ENCODE data around the gene NKX1-1.
"Not testable (repeated sequence)": the region's sequence is repeated elsewhere in the genome, so short reads cannot be mapped to it uniquely, and the experiment has no call there.

NKX1-1 gene

GRCh38 chr4:1383728-1384591, 22.3 kb downstream of the NKX1-1 start:
- DNase-seq, result no peak

DNA sequence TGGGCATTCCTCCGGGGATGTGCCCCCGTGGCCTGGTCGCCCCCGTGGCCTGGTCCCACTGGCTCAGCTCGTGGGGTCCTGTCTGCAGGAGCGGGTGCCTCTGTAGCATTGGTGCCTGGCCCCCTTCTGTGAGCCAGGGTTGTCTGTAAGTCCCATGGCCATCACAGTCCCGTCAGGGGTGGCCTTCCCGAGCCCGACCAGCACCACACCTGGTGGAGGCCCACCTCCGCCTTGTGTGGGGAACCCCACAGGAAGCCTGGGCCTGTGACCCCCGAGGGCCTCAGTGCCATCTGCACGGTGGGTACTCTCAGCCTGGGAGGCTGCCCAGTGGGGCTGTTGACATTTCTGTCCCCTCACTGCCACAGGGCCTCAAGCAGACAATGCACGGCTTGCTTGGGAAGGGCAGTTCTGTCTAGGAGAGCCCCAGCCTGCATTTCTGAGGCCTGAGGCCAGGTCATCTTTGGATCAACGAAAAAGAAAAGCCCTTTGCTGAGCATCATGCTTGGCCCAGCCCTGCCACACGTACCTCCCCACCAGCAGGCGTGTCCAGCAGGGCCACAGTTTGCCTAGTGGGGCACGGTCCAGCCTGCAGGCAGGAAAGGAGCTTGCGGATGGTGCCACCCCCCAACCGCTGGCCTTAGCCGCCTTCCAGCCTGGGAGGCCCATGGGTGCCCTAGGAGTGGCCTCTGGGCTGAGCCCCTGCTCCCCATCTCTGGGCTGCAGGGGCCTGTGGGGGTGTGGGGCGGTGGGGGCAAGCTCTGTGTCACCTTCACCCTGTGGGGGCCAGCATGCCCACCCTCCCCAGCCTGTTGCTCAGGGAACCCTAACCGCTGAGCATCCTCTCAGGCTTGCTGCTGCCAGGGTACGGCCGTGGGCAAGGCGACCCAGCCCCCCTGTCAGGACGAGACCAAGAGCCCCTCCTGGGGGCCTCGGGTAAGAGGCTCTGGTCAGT, 23.2 kb downstream of the NKX1-1 start:
- no peak for DNase-seq

DNA sequence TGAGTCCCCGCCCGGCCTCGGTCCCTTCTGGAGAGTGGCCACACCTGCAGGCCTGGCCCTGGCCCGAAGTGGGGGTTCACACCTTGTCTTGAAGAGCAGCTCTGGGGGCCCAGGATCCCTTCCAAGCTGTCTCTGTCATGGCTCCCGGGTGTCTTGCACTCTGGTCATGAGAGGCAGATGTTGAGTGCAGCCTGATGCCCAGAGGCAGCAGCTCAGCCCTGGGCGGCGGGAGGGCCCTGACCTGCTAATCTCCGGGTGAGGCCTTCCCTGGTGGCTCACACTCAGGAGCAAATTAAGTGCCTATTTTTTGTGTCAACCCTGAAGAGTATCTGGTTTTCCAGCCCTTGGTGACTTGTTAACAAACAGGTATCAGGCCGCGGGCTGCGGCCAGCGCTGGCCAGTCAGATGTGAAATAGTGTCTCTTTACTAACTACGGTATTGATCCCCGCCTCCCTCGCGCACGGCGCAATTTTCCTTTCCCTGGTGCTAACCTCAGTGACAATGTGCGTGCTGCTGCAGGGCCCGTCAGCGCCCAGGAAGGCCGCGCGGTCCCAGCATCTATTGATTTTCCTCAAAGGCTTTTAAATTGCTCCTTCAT, 24.2 kb downstream of the NKX1-1 start:
- no peak for DNase-seq

DNA sequence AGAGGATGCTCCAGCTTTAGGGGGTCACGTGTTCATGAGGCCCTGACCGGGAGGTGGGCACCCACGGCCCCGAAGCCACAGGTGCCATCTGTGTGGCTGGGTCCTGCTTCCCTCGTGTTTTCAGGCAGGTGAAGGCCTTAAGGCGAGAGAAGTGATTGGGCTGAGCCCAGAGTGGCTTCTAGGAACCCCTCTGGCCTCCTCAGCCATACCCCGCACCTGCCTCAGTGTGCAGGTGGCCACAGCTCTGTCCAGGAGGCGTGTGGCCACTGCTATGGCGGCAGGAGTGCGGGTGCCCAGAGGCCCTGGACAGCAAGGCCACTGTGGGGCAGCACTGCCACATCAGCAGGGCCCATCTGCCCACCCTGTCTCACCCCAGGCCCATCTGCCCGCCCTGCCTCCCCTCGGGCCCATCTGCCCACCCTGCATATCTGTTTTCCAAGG, 25.0 kb downstream of the NKX1-1 start:
- no peak for DNase-seq

GRCh38 chr4:1380368-1381151, 25.7 kb downstream of the NKX1-1 start:
- DNase-seq, result no peak

DNA sequence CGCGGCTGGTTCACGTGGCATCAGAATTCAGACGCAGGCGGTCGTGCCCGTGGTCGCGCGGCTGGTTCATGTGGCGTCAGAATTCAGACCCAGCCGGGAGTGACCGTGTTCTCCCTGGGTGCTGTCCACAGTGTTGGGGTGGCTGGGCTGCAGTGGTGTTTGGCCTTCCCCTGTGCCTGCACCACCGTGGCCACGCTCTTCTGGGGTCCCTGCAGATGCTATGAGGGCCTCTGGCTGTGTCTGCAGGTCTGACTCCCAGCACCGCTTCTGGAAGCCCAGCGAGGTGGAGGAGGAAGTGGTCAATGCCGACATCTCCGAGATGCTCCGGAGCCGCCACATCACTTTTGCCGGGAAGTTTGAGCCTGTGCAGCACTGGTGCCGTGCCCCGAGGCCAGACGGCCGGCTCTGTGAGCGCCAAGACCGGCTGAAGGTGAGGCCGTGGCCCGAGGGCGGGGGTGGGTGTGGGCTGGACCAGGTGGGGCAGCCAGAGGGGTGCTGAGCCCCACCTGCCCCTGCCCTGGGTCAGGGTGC, 26.4 kb downstream of the NKX1-1 start:
- no peak for DNase-seq

DNA sequence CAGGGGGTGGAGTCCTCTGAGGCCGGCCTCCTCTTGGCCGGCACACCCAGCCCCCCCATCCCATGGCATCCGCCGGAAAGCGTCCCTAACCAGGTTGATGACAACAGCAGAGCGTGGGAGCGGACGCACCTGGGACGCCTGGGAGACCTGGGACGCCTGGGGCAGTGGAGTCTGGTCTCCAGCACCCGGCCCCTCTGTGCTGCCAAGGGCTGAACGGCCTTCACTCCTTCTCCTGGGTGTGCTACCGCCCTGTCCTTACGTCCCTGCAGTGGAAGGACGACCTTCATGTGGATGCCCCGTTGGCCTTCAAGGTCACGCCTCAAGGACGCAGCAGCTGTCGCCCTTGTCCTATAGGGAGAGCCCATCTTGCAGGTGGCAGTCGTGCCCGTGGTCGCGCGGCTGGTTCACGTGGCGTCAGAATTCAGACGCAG, 26.9 kb downstream of the NKX1-1 start:
- no peak for DNase-seq

- DNase-seq, result no peak
Observed at GRCh38 chr4:1378559-1379231, 27.5 kb downstream of the NKX1-1 start.

- DNase-seq, result no peak
Observed at GRCh38 chr4:1377606-1378261, 28.5 kb downstream of the NKX1-1 start.

DNA sequence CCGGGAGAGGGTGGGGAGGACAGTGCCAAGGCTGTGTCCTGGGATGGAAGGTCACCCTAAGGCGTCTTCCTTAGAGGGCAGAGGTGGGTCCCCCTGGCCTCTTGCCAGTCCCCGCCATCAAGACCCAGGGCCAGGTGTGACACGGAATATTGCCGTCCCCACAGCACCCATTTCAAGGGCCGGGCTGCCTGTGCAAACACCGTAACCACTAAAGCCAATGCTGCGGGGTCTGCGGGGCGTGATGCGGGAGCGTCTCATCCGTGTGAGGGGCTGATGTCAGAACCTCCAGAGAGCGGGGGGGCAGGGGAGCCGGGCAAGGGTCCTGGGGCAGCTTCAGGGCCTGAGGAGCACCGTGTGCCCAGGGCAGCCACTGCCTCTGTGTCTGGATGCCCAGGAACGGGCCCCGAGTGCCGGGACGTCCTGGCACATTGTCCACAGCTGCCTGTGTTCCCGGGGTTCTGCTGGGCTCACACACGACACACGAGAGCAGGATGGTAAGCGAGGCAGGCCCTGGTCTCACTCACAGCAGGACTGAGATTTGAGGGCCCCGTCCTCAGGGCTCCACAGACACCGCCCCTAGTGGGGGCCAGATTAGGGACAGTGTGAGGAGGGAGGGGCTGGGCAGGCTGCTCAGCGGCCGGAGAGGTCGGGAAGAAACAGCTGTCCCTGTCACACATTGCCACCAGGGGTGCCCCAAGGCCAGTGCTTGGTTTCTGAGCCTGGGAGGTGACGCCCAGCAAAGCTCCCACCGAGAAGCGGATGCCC, 29.2 kb downstream of the NKX1-1 start:
- DNase-seq, result no peak

GRCh38 chr4:1376391-1376840, 29.8 kb downstream of the NKX1-1 start:
- DNase-seq, result no peak

DNA sequence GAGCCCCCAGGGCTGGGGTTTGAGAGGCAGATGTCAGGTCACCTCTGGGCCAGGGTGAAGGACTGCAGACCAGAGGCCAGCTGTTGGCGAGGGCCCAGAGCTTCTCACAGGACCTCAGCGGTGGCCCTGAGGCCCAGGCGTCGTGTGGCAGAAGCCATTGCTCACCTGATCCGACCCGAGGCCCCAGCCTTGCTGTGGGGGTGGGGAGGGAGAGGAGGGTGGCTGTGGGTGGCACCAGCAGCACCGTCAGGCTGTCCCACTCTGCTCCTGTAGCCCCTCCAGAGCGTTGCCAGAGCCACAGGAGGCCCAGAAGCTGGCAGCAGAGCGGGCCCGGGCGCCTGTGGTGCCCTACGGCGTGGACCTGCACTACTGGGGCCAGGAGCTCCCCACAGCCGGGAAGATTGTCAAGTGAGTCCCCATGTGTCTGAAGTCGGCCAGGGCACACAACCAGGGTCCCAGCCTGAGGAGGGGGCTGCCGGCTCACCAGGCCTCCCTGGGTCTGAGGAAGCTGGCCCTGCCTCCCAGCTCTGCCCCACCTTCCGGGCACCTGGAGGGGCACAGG, 30.4 kb downstream of the NKX1-1 start:
- no peak for DNase-seq

- no peak for DNase-seq
Observed at GRCh38 chr4:1375051-1375721, 31.1 kb downstream of the NKX1-1 start.

DNA sequence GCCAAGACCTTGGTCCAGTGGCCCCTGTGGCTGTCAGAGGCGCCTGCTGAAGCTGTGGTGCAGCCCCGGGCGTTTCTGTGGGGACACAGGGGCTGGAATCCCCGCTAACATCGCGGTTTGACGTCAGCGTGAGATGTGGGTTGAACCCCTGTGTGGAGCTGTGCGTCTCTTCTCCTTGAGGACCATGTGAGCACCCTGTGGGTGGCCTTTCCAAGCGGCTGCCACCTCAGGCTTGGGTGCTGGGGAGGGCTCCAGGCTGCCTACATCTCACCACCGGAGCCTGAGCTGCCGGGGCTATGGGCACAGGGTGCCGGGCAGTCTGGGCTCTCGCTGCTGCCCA, 31.6 kb downstream of the NKX1-1 start:
- DNase-seq, result no peak

GRCh38 chr4:1373892-1374705, 32.1 kb downstream of the NKX1-1 start:
- DNase-seq, result no peak

DNA sequence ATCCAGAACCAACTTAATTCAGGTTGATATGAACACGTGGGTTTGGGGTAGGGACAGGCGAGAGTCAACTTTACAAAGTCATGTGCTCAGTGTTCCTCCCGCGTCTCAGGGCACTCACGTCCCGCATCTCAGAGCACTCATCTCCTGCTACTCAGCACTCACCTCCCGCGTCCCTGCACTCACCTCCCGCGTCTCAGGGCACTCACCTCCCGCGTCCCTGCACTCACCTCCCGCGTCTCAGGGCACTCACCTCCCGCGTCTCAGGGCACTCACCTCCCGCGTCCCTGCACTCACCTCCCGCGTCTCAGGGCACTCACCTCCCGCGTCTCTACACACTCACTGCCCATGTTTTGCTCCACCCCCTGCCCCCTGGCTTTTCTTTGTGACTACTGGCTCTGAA, 33.7 kb downstream of the NKX1-1 start:
- DNase-seq, result not testable (repeated sequence)

- no peak for DNase-seq
Observed at GRCh38 chr4:1371176-1372165, 34.8 kb downstream of the NKX1-1 start.
